Vagina (tissue), 2 donors: Measurements from ENCODE around the gene EEF1A2. TPM values are rescaled to one million over a fixed set of nuclear protein-coding genes. Genes with fewer than 3 reads are reported as not detected.

Experiments
- DNase-seq, 2 donors: peaks; one replicate each; pipeline ENCODE4 v3.0.0-alpha.2; 2017; ENCODE audit errors: extremely low spot score in 2 of 2
- H3K27ac ChIP-seq: fragments of 200-600 bp; sonication (generic); one replicate; pipeline ENCODE4 v1.5.1; 2019
- H3K27me3 ChIP-seq: fragments of 200-600 bp; sonication (generic); one replicate; pipeline ENCODE4 v1.5.1; 2019
- H3K36me3 ChIP-seq, 2 donors: fragments of 200-600 bp; sonication (generic); one replicate each; pipeline ENCODE4 v1.5.1; 2017 to 2019
- H3K4me1 ChIP-seq: fragments of 200-600 bp; sonication (generic); one replicate; pipeline ENCODE4 v1.5.1; 2019
- H3K4me3 ChIP-seq, 2 donors: fragments of 200-600 bp; sonication (generic); 1 replicate in 1 of 2; 2 replicates in 1 of 2; pipeline ENCODE4 v1.5.1; 2016 to 2019
- H3K9me3 ChIP-seq: fragments of 200-600 bp; sonication (generic); one replicate; pipeline ENCODE4 v1.5.1; 2019
- POLR2A ChIP-seq, 2 donors: fragments of 450-650 bp; IDR thresholded peaks; one replicate each; pipeline ENCODE4 v1.6.1; 2017; ENCODE audit warnings: antibody characterized with exemption in 2 of 2, mild to moderate bottlenecking in 2 of 2, moderate library complexity in 2 of 2
- POLR2AphosphoS5 ChIP-seq, 2 donors: sonication (generic); formaldehyde crosslinking; IDR thresholded peaks; one replicate each; pipeline ENCODE4 v1.9.0; 2017; ENCODE audit warnings: antibody characterized with exemption in 2 of 2, mild to moderate bottlenecking in 2 of 2, low read depth in 1 of 2; ENCODE audit not compliant: insufficient read depth in 1 of 2
- intact Hi-C: fragments of 100-400 bp; cut with DNase I; formaldehyde crosslinking; loops from one replicate; pipeline ENCODE4 v1.15.1; 2023
- total RNA-seq: library from RNA; depleted of rRNA; stranded (reverse); fragments of >200 nt; gene quantifications from one replicate; pipeline ENCODE4 v1.2.3, GENCODE V29; 2016
- TF ChIP-seq, protein P1 (sequence below), 3 experiments: fragments of 450-650 bp in 2 of 3; fragments of 200-600 bp in 1 of 3; sonication (generic) in 1 of 3; IDR thresholded peaks; one replicate each; pipeline ENCODE4 v1.5.1; 2017 to 2019; ENCODE audit warnings: antibody characterized with exemption in 3 of 3, mild to moderate bottlenecking in 2 of 3, moderate library complexity in 2 of 3

Gene EEF1A2
- total RNA-seq = 9.8 TPM

DNA sequence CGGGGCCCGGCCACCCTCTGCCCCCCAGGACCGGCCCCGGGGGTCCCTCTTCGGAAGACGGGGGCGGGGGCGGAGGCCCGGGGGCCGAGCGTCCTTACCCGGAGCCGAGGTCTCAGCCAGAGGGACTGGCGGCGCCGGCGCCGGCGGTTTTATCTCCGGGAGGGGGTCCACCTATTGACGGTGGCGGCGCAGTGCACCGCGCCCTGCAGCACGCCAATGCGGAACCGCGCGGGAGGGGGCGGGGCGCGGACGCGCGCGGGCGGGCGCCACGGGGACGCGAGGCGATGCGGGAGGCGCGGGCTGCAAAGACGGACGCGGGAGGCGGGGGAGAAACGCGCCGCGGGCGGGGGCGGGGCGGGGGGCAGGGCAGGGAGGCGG, at the start of gene EEF1A2:
Gene EEF1A2 (minus strand): TSS at position 124 of the 378 bp plus-strand sequence. CDS start 1,320 bp downstream, outside the sequence.
- peak within 1 kb of the TSS; percentile 35 to 39 for H3K4me3 ChIP-seq
- DNase-seq = no peak
- peaks cover 20% of the 10 kb centered on the region for H3K27me3 ChIP-seq
- TF ChIP-seq POLR2A (IDR thresholded peaks at IDR 0.05) (no peak), POLR2AphosphoS5 (IDR thresholded peaks at IDR 0.05; ENCODE audit: insufficient read depth in 1 of 2, low read depth in 1 of 2) (no peak)
- intact Hi-C loops = no loop called here
- H3K36me3 ChIP-seq = no peaks in the 10 kb centered on the region
- H3K4me1 ChIP-seq = peaks cover 23% of the 10 kb centered on the region
- no peak within 1 kb of the TSS for H3K27ac ChIP-seq
- no peaks in the 10 kb centered on the region for H3K9me3 ChIP-seq

- Histone ChIP-seq H3K27ac (no peak overlapping the region), H3K36me3 (no peaks in the 10 kb centered on the region), H3K4me1 (peaks cover 13% of the 10 kb centered on the region), H3K9me3 (no peaks in the 10 kb centered on the region), H3K27me3 (peaks cover 5% of the 10 kb centered on the region), H3K4me3 (no peak overlapping the region)
- intact Hi-C loops = no loop called here
- DNase-seq = no peak
- TF ChIP-seq POLR2A (IDR thresholded peaks at IDR 0.05) (no peak), POLR2AphosphoS5 (IDR thresholded peaks at IDR 0.05; ENCODE audit: insufficient read depth in 1 of 2, low read depth in 1 of 2) (no peak)
- TF ChIP-seq, protein P1, sequence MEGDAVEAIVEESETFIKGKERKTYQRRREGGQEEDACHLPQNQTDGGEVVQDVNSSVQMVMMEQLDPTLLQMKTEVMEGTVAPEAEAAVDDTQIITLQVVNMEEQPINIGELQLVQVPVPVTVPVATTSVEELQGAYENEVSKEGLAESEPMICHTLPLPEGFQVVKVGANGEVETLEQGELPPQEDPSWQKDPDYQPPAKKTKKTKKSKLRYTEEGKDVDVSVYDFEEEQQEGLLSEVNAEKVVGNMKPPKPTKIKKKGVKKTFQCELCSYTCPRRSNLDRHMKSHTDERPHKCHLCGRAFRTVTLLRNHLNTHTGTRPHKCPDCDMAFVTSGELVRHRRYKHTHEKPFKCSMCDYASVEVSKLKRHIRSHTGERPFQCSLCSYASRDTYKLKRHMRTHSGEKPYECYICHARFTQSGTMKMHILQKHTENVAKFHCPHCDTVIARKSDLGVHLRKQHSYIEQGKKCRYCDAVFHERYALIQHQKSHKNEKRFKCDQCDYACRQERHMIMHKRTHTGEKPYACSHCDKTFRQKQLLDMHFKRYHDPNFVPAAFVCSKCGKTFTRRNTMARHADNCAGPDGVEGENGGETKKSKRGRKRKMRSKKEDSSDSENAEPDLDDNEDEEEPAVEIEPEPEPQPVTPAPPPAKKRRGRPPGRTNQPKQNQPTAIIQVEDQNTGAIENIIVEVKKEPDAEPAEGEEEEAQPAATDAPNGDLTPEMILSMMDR (IDR thresholded peaks at IDR 0.05) = no peak
Observed at GRCh38 chr20:63548542-63548941, 49.7 kb upstream of the EEF1A2 start.

DNA sequence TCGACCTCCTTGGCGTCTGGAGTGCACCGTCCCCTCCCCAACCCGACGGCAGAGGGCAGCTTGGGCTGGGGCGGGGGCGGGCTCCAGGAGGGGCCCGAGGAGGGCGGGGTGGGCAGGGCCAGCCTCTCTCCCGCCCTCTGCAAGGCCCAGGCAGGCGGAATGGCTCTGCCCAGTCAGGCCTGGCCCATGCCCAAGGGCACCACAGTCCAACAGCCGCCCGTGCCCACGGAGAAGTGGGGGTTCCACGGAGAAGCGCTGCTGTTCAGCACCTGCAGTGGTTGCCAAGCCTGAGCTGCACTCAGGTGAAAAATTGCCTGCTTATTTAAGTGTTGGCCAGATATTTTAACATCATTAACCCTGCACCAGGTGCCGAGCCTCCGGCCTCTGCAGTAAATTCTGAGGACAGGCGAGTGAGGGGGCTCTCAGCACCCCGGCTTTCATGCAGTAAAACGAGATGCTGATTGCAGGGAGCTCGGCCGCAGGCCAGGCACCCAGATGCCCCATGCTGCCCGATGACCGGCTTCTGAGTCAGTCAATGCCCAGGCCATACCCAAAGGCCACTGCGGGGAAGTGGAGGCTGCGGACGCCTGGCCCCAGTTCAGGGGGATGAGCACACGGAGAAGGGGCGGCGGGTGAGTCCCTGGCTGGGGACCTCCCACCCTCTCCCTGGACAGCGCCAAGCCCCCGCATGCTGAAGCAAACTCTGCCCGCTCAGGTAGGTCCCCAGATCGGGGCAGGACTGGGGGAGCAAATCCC, 49.0 kb upstream of the EEF1A2 start, which contains the start of gene SRMS:
Gene SRMS (minus strand): TSS at position 25 of the 756 bp plus-strand sequence. CDS start 286 bp downstream, outside the sequence.
- Histone ChIP-seq H3K27me3 (peaks cover 5% of the 10 kb centered on the region), H3K27ac (no peak within 1 kb of the TSS), H3K36me3 (no peaks in the 10 kb centered on the region), H3K4me1 (peaks cover 6% of the 10 kb centered on the region), H3K9me3 (no peaks in the 10 kb centered on the region), H3K4me3 (no peak within 1 kb of the TSS)
- intact Hi-C loops = no loop called here
- TF ChIP-seq, protein P1 (IDR thresholded peaks at IDR 0.05) = no peak
- TF ChIP-seq POLR2AphosphoS5 (IDR thresholded peaks at IDR 0.05; ENCODE audit: insufficient read depth in 1 of 2, low read depth in 1 of 2) (no peak), POLR2A (IDR thresholded peaks at IDR 0.05) (no peak)
- no peak for DNase-seq

- H3K9me3 ChIP-seq = no peaks in the 10 kb centered on the region
- DNase-seq = no peak
- H3K4me1 ChIP-seq = no peaks in the 10 kb centered on the region
- H3K36me3 ChIP-seq = no peaks in the 10 kb centered on the region
- no peak overlapping the region for H3K4me3 ChIP-seq
- peaks cover 5% of the 10 kb centered on the region for H3K27me3 ChIP-seq
- no peak overlapping the region for H3K27ac ChIP-seq
- intact Hi-C loops = no loop called here
- TF ChIP-seq POLR2A (IDR thresholded peaks at IDR 0.05) (no peak), POLR2AphosphoS5 (IDR thresholded peaks at IDR 0.05; ENCODE audit: insufficient read depth in 1 of 2, low read depth in 1 of 2) (no peak)
- TF ChIP-seq, protein P1 (IDR thresholded peaks at IDR 0.05) = no peak
Observed at GRCh38 chr20:63546956-63547724, 48.3 kb upstream of the EEF1A2 start.

GRCh38 chr20:63546256-63546955, 47.5 kb upstream of the EEF1A2 start:
- peaks cover 5% of the 10 kb centered on the region for H3K27me3 ChIP-seq
- TF ChIP-seq POLR2A (IDR thresholded peaks at IDR 0.05) (no peak), POLR2AphosphoS5 (IDR thresholded peaks at IDR 0.05; ENCODE audit: insufficient read depth in 1 of 2, low read depth in 1 of 2) (no peak)
- TF ChIP-seq, protein P1 (IDR thresholded peaks at IDR 0.05) = no peak
- no peak overlapping the region for H3K4me3 ChIP-seq
- no peaks in the 10 kb centered on the region for H3K4me1 ChIP-seq
- no peak for DNase-seq
- no peaks in the 10 kb centered on the region for H3K9me3 ChIP-seq
- no peaks in the 10 kb centered on the region for H3K36me3 ChIP-seq
- intact Hi-C loops = no loop called here
- H3K27ac ChIP-seq = no peak overlapping the region
